Amniotic stem cell (primary cell): Measurements from ENCODE around the gene VTI1A.
"Not testable (repeated sequence)": the region's sequence is repeated elsewhere in the genome, so short reads cannot be mapped to it uniquely, and the experiment has no call there.

Experiments
- DNase-seq: peaks from one replicate; lab custom pipeline; 2025; lab: John Stamatoyannopoulos, UW

Gene VTI1A

GRCh38 chr10:112454910-112455779 lies 8.1 kb downstream of the VTI1A start:
- no peak for DNase-seq

- no peak for DNase-seq
These were observed 9.5 kb downstream of the VTI1A start for GRCh38 chr10:112456533-112456932.

GRCh38 chr10:112460366-112460765 lies 13.4 kb downstream of the VTI1A start:
- DNase-seq, result no peak

- DNase-seq, result no peak
These were observed 14.2 kb downstream of the VTI1A start for GRCh38 chr10:112461029-112461887.

GRCh38 chr10:112464074-112464473 lies 17.1 kb downstream of the VTI1A start:
- DNase-seq, result not testable (repeated sequence)

GRCh38 chr10:112465299-112465883 lies 18.4 kb downstream of the VTI1A start:
- no peak for DNase-seq

GRCh38 chr10:112466802-112467201 lies 19.8 kb downstream of the VTI1A start:
- no peak for DNase-seq

- no peak for DNase-seq
These were observed 20.6 kb downstream of the VTI1A start for GRCh38 chr10:112467541-112468075.

GRCh38 chr10:112471878-112472487 lies 25.0 kb downstream of the VTI1A start:
- no peak for DNase-seq

GRCh38 chr10:112475575-112476218 lies 28.7 kb downstream of the VTI1A start:
- DNase-seq, result no peak

- DNase-seq, result no peak
These were observed 34.6 kb downstream of the VTI1A start for GRCh38 chr10:112481602-112482001.

GRCh38 chr10:112484399-112484798 lies 37.4 kb downstream of the VTI1A start:
- no peak for DNase-seq

- no peak for DNase-seq
These were observed 40.9 kb downstream of the VTI1A start for GRCh38 chr10:112487964-112488363.

- no peak for DNase-seq
These were observed 43.5 kb downstream of the VTI1A start for GRCh38 chr10:112490545-112490944.

- DNase-seq, result no peak
These were observed 44.1 kb downstream of the VTI1A start for GRCh38 chr10:112491144-112491543.

GRCh38 chr10:112492736-112493135 lies 45.7 kb downstream of the VTI1A start:
- DNase-seq, result no peak

- no peak for DNase-seq
These were observed 50.4 kb downstream of the VTI1A start for GRCh38 chr10:112497347-112497950.

GRCh38 chr10:112498806-112499205 lies 51.8 kb downstream of the VTI1A start:
- no peak for DNase-seq

- DNase-seq, result not testable (repeated sequence)
These were observed 53.0 kb downstream of the VTI1A start for GRCh38 chr10:112499985-112500384.

- DNase-seq, result no peak
These were observed 55.5 kb downstream of the VTI1A start for GRCh38 chr10:112502536-112502935.

- no peak for DNase-seq
These were observed 56.6 kb downstream of the VTI1A start for GRCh38 chr10:112503643-112504042.
